ENCODE data around the gene IL25. TPM values are rescaled to one million over a fixed set of nuclear protein-coding genes. Genes with fewer than 3 reads are reported as not detected.

IL25 gene
- total and polyA plus RNA-seq, 2 experiments from 2014 or later = not detected

- H3K36me3 ChIP-seq (ENCODE audit: low read depth) = no peaks in the 10 kb centered on the region
- no peaks in the 10 kb centered on the region for H3K9me3 ChIP-seq (ENCODE audit: low read depth)
- peaks cover 9% of the 10 kb centered on the region; the same call in 1 of the 2 replicates for H3K27me3 ChIP-seq (replicated peaks; ENCODE audit: insufficient read depth)
- 71 to 75% methylated on average over 21 of the region's 21 CpGs for WGBS, 2 experiments (ENCODE audit: low coverage in 1 of 2, low lambda C conversion rate in 2 of 2, missing lambda C conversion rate in 2 of 2)
- no peaks in the 10 kb centered on the region for H3F3A ChIP-seq (ENCODE audit: insufficient read depth)
- H3K27ac ChIP-seq = no peak overlapping the region
- H3K4me2 ChIP-seq (ENCODE audit: unreplicated experiment) = no peak overlapping the region
- H2AFZ ChIP-seq = no peak overlapping the region
- H3K9me2 ChIP-seq (ENCODE audit: insufficient read depth) = no peaks in the 10 kb centered on the region
- no peak overlapping the region for H3K4me3 ChIP-seq
- H4K20me1 ChIP-seq (ENCODE audit: insufficient read depth) = no peaks in the 10 kb centered on the region
- no peaks in the 10 kb centered on the region for H3K79me2 ChIP-seq (ENCODE audit: insufficient read depth)
- H3K9ac ChIP-seq = no peak overlapping the region
- in situ Hi-C loops (cut with MboI) = no loop called here
- no peak for DNase-seq
- TF ChIP-seq EZH2phosphoT487 (IDR thresholded peaks at IDR 0.05; ENCODE audit: insufficient read depth, low read depth) (no peak), EZH2 (IDR thresholded peaks at IDR 0.05; ENCODE audit: insufficient read depth, poor library complexity, severe bottlenecking) (no peak)
- H3K4me1 ChIP-seq (ENCODE audit: insufficient read depth) = no peaks in the 10 kb centered on the region
Observed at GRCh38 chr14:23375527-23376251, 3.1 kb downstream of the IL25 start.

GRCh38 chr14:23376482-23377197 lies 4.0 kb downstream of the IL25 start, which contains the start of gene CMTM5:
CMTM5 (plus strand) TSS chr14:23377046; CDS start chr14:23377252, 206 bp downstream.
- Histone ChIP-seq H3K9me3 (ENCODE audit: low read depth) (no peaks in the 10 kb centered on the region), H3K36me3 (ENCODE audit: low read depth) (no peaks in the 10 kb centered on the region)
- in situ Hi-C loops (cut with MboI) = no loop called here

GRCh38 chr14:23377198-23377550 lies 4.6 kb downstream of the IL25 start:
- Histone ChIP-seq H3K79me2 (ENCODE audit: insufficient read depth) (no peaks in the 10 kb centered on the region), H3F3A (ENCODE audit: insufficient read depth) (no peaks in the 10 kb centered on the region), H3K9ac (no peak overlapping the region), H3K4me3 (no peak overlapping the region), H3K9me2 (ENCODE audit: insufficient read depth) (no peaks in the 10 kb centered on the region), H3K9me3 (ENCODE audit: low read depth) (no peaks in the 10 kb centered on the region), H3K4me2 (ENCODE audit: unreplicated experiment) (no peak overlapping the region), H2AFZ (no peak overlapping the region), H3K36me3 (ENCODE audit: low read depth) (no peaks in the 10 kb centered on the region), H3K4me1 (ENCODE audit: insufficient read depth) (no peaks in the 10 kb centered on the region), H3K27ac (no peak overlapping the region), H4K20me1 (ENCODE audit: insufficient read depth) (no peaks in the 10 kb centered on the region), H3K27me3 (replicated peaks; ENCODE audit: insufficient read depth) (peaks cover 12% of the 10 kb centered on the region; the same call in 1 of the 2 replicates)
- WGBS, 2 experiments (ENCODE audit: low coverage in 1 of 2, low lambda C conversion rate in 2 of 2, missing lambda C conversion rate in 2 of 2) = 38 to 40% methylated on average over 9 to 11 of the region's 11 CpGs
- no peak for DNase-seq
- in situ Hi-C loops (cut with MboI) = no loop called here
- TF ChIP-seq EZH2phosphoT487 (IDR thresholded peaks at IDR 0.05; ENCODE audit: insufficient read depth, low read depth) (no peak), EZH2 (IDR thresholded peaks at IDR 0.05; ENCODE audit: insufficient read depth, poor library complexity, severe bottlenecking) (no peak)

More at GRCh38 chr14:23376482-23377197, 4.0 kb downstream of the IL25 start, which contains the start of gene CMTM5:
- Histone ChIP-seq H3K79me2 (ENCODE audit: insufficient read depth) (no peaks in the 10 kb centered on the region), H4K20me1 (ENCODE audit: insufficient read depth) (no peaks in the 10 kb centered on the region), H3K4me2 (ENCODE audit: unreplicated experiment) (no peak within 1 kb of the TSS), H3K27ac (no peak within 1 kb of the TSS), H2AFZ (no peak within 1 kb of the TSS), H3K9me2 (ENCODE audit: insufficient read depth) (no peaks in the 10 kb centered on the region), H3K4me3 (no peak within 1 kb of the TSS), H3K27me3 (replicated peaks; ENCODE audit: insufficient read depth) (peaks cover 12% of the 10 kb centered on the region; the same call in 1 of the 2 replicates), H3F3A (ENCODE audit: insufficient read depth) (no peaks in the 10 kb centered on the region), H3K4me1 (ENCODE audit: insufficient read depth) (no peaks in the 10 kb centered on the region), H3K9ac (no peak within 1 kb of the TSS)
- TF ChIP-seq EZH2 (IDR thresholded peaks at IDR 0.05; ENCODE audit: insufficient read depth, poor library complexity, severe bottlenecking) (no peak), EZH2phosphoT487 (IDR thresholded peaks at IDR 0.05; ENCODE audit: insufficient read depth, low read depth) (no peak)
- 54 to 55% methylated on average over 13 of the region's 13 CpGs for WGBS, 2 experiments (ENCODE audit: low coverage in 1 of 2, low lambda C conversion rate in 2 of 2, missing lambda C conversion rate in 2 of 2)
- DNase-seq = no peak

GRCh38 chr14:23377573-23378563 lies 5.3 kb downstream of the IL25 start:
- H3K4me1 ChIP-seq (ENCODE audit: insufficient read depth) = no peaks in the 10 kb centered on the region
- no peak overlapping the region for H3K4me3 ChIP-seq
- no peaks in the 10 kb centered on the region for H3F3A ChIP-seq (ENCODE audit: insufficient read depth)
- H3K9ac ChIP-seq = no peak overlapping the region
- H3K27ac ChIP-seq = no peak overlapping the region
- no peaks in the 10 kb centered on the region for H4K20me1 ChIP-seq (ENCODE audit: insufficient read depth)
- H3K4me2 ChIP-seq (ENCODE audit: unreplicated experiment) = no peak overlapping the region
- 76 to 77% methylated on average over 13 to 14 of the region's 14 CpGs for WGBS, 2 experiments (ENCODE audit: low coverage in 1 of 2, low lambda C conversion rate in 2 of 2, missing lambda C conversion rate in 2 of 2)
- in situ Hi-C loops (cut with MboI) = no loop called here
- no peak overlapping the region for H2AFZ ChIP-seq
- TF ChIP-seq EZH2 (IDR thresholded peaks at IDR 0.05; ENCODE audit: insufficient read depth, poor library complexity, severe bottlenecking) (no peak), EZH2phosphoT487 (IDR thresholded peaks at IDR 0.05; ENCODE audit: insufficient read depth, low read depth) (no peak)
- no peak for DNase-seq
- H3K9me2 ChIP-seq (ENCODE audit: insufficient read depth) = no peaks in the 10 kb centered on the region
- H3K36me3 ChIP-seq (ENCODE audit: low read depth) = no peaks in the 10 kb centered on the region
- no peaks in the 10 kb centered on the region for H3K9me3 ChIP-seq (ENCODE audit: low read depth)
- H3K27me3 ChIP-seq (replicated peaks; ENCODE audit: insufficient read depth) = peaks cover 12% of the 10 kb centered on the region; the same call in 1 of the 2 replicates
- no peaks in the 10 kb centered on the region for H3K79me2 ChIP-seq (ENCODE audit: insufficient read depth)
